T47D (cell line): ENCODE data around the gene MSANTD1.
"Not testable (repeated sequence)": the region's sequence is repeated elsewhere in the genome, so short reads cannot be mapped to it uniquely, and the experiment has no call there.

Source experiments
- DNase-seq, 2 experiments: peaks; one replicate each; pipeline versions ENCODE4 v3.0.0 to v3.0.0-alpha.2; 2011 to 2012; ENCODE audit warnings: low read depth in 1 of 2, low spot score in 1 of 2
- JUND ChIP-seq: IDR thresholded peaks from 2 replicates; pipeline ENCODE4 v1.6.1; 2012; ENCODE audit warnings: low read depth
- in situ Hi-C: cut with HindIII; loops from 2 replicates; pipeline ENCODE4 v1.10.0; 2016; ENCODE audit warnings: low sequenced_read_pairs, low pct_unique_long_range_greater_than_20kb

MSANTD1 gene

DNA sequence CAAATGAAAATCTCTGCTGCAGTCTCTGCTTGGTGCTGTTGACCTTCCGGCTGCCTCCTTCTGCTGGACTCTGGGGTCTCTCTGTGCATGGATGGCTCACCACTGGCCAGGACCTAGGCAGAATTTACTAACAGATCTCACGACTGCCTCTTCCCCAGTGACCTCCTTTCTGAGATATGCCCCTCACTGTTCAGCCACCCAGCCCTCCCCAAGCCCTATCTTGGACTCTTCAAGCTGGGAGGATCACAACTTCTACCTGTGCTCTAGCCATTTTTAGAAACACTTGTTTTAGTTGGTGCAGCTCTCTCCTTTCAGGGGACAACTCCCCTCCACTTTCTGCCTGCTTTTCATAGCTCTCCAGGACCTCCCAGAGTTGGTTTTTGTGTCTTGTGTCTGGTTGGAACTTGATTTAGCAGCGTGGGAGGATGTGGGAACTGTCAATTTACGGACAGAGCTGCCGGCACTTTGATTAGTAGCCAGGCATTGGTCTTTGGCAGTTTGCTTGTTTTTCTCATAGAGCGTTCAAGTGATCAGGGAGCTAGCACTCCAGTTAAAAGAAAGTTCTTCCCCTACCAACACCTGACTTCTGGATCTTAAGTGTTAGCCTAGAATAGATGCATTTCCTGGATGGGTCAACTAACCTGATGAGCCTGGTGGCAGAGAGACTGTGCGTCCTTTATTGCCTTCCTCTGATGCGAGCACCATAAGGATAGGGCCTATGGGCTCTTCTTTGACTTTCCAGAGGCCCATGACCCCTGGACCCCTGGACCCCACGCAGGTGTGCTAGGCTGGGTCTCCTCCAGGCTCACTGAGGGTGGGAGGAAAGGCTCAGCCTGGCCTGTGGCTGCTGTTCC, 50.4 kb downstream of the MSANTD1 start:
- no peak for DNase-seq
- TF ChIP-seq JUND: no peak
- in situ Hi-C loops: no loop called here

- in situ Hi-C loops: no loop called here
- TF ChIP-seq JUND: no peak
- no peak for DNase-seq
These were observed 51.2 kb downstream of the MSANTD1 start for GRCh38 chr4:3299976-3300671.

DNA sequence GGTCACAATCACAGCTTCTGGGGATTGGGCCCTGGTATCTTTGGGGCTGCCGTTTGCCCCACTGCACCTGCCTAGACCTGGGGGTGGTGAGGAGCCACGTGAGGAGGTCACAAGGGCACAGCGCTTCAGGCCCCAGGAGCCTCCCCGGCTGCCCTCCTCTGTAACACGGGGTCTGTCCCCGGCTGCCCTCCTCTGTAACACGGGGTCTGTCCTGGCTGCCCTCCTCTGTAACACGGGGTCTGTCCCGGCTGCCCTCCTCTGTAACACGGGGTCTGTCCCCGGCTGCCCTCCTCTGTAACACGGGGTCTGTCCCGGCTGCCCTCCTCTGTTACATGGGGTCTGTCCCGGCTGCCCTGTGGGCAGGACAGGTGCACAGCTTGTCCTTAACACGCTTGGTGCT, 51.9 kb downstream of the MSANTD1 start:
- DNase-seq, in situ Hi-C loops: not testable (repeated sequence)

GRCh38 chr4:3301450-3302172, 52.7 kb downstream of the MSANTD1 start:
- no peak for TF ChIP-seq JUND
- no peak for DNase-seq
- in situ Hi-C loops: no loop called here

- in situ Hi-C loops: no loop called here
These were observed 53.3 kb downstream of the MSANTD1 start for GRCh38 chr4:3302173-3302785.

GRCh38 chr4:3302786-3303564, 54.0 kb downstream of the MSANTD1 start:
- in situ Hi-C loops: no loop called here
- no peak for TF ChIP-seq JUND
- DNase-seq: no peak

More at GRCh38 chr4:3302173-3302785, 53.3 kb downstream of the MSANTD1 start:
- no peak for TF ChIP-seq JUND
- DNase-seq: no peak

DNA sequence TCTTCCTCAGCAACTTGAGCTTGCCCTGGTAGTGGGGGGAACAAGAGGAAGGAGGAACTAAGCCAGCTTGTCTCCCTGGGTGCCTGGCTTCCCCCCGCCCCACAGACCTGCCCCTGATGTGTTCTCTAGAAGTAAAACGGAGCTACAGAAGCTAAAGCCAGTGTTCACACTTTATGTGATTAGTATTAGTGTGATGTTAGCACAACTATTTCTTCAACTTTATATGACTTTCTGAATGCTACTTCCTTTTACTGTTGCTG, 54.5 kb downstream of the MSANTD1 start:
- TF ChIP-seq JUND: no peak
- no peak for DNase-seq
- in situ Hi-C loops: no loop called here

- no peak for TF ChIP-seq JUND
- in situ Hi-C loops: no loop called here
- no peak for DNase-seq
These were observed 55.2 kb downstream of the MSANTD1 start for GRCh38 chr4:3303923-3304710.

- no peak for TF ChIP-seq JUND
- no peak for DNase-seq
- in situ Hi-C loops: no loop called here
These were observed 56.1 kb downstream of the MSANTD1 start for GRCh38 chr4:3304831-3305609.

- TF ChIP-seq JUND: no peak
- no peak for DNase-seq
- in situ Hi-C loops: no loop called here
These were observed 56.8 kb downstream of the MSANTD1 start for GRCh38 chr4:3305610-3306371.
